IMR-90 (cell line): ENCODE measurements around the gene VPS35L. TPM values are rescaled to one million over a fixed set of nuclear protein-coding genes. Genes with fewer than 3 reads are reported as not detected.
"Not testable (repeated sequence)": the region's sequence is repeated elsewhere in the genome, so short reads cannot be mapped to it uniquely, and the experiment has no call there.

ENCODE experiments used
- ATAC-seq: fragments of 200-7000 bp; cut with Tn5 transposase; 2 replicates; pipeline ENCODE4 v1.9.1; 2020; ENCODE audit warnings: low read depth, mild to moderate bottlenecking, moderate library complexity
- BruUV-seq: library from RNA; stranded (reverse); fragments of 400-500 nt; replicated peaks from 2 replicates; lab custom pipeline; 2021; lab: Mats Ljungman, UMichigan
- CTCF ChIA-PET: fragments of 300-600 bp; formaldehyde crosslinking; extraction: SDS; loops from one replicate; lab custom pipeline; 2021; ENCODE audit warnings: antibody characterized with exemption; lab: Yijun Ruan, JAX
- POLR2A ChIA-PET: fragments of 300-600 bp; sonication (Branson Sonifier 250); formaldehyde crosslinking; loops from one replicate; lab custom pipeline; 2022; ENCODE audit warnings: antibody characterized with exemption; ENCODE audit not compliant: unreplicated experiment; lab: Charles Lee
- DNase-seq: peaks from one replicate; pipeline ENCODE4 v3.0.0; 2013
- H2AFZ ChIP-seq: replicated peaks from 2 replicates; pipeline ENCODE3; 2013; ENCODE audit warnings: low read length, mild to moderate bottlenecking; ENCODE audit not compliant: poor library complexity
- H2AK5ac ChIP-seq: 2 replicates; pipeline ENCODE4 v1.6.1; 2013; ENCODE audit warnings: low read depth, low read length, inconsistent platforms
- H2AK9ac ChIP-seq: replicated peaks from 2 replicates; pipeline ENCODE3; 2013; ENCODE audit warnings: mild to moderate bottlenecking, low read depth, low read length, moderate library complexity; ENCODE audit not compliant: poor library complexity
- H2BK120ac ChIP-seq: 2 replicates; pipeline ENCODE4 v1.6.1; 2013; ENCODE audit warnings: low read depth, low read length, inconsistent platforms
- H2BK15ac ChIP-seq: 3 replicates; pipeline ENCODE4 v1.6.1; 2013; ENCODE audit warnings: low read depth, low read length, inconsistent platforms
- H2BK20ac ChIP-seq: 2 replicates; pipeline ENCODE4 v1.6.1; 2013; ENCODE audit warnings: low read depth, mild to moderate bottlenecking, inconsistent platforms, low read length, moderate library complexity
- H2BK5ac ChIP-seq: 2 replicates; pipeline ENCODE4 v1.6.1; 2013; ENCODE audit warnings: mild to moderate bottlenecking, low read depth, low read length, inconsistent platforms; ENCODE audit not compliant: poor library complexity, severe bottlenecking
- H3K14ac ChIP-seq: replicated peaks from 2 replicates; pipeline ENCODE4 v1.6.1; 2013; ENCODE audit warnings: low read depth, low read length, inconsistent platforms
- H3K18ac ChIP-seq: 2 replicates; pipeline ENCODE4 v1.6.1; 2013; ENCODE audit warnings: low read depth, low read length, control low read depth
- H3K23ac ChIP-seq: 2 replicates; pipeline ENCODE4 v1.6.1; 2013; ENCODE audit warnings: low read depth, low read length, inconsistent platforms
- H3K27ac ChIP-seq: 2 replicates; pipeline ENCODE4 v1.5.1; 2013; ENCODE audit warnings: mild to moderate bottlenecking, control low read depth, low read length; ENCODE audit not compliant: insufficient read depth
- H3K27me3 ChIP-seq: 2 replicates; pipeline ENCODE4 v1.6.1; 2013; ENCODE audit warnings: low read length; ENCODE audit not compliant: control insufficient read depth, insufficient read depth
- H3K36me3 ChIP-seq: 2 replicates; pipeline ENCODE4 v1.6.1; 2013; ENCODE audit warnings: low read length, mixed read lengths; ENCODE audit not compliant: control insufficient read depth, insufficient read depth
- H3K4ac ChIP-seq: 2 replicates; pipeline ENCODE4 v1.6.1; 2013; ENCODE audit warnings: low read depth, low read length, inconsistent platforms
- H3K4me1 ChIP-seq: 2 replicates; pipeline ENCODE4 v1.6.1; 2013; ENCODE audit warnings: low read length, mixed read lengths; ENCODE audit not compliant: control insufficient read depth, insufficient read depth
- H3K4me2 ChIP-seq: 2 replicates; pipeline ENCODE4 v1.6.1; 2013; ENCODE audit warnings: low read depth, mild to moderate bottlenecking, control low read depth, low read length, moderate library complexity
- H3K4me3 ChIP-seq: 2 replicates; pipeline ENCODE4 v1.5.1; 2013; ENCODE audit warnings: low read depth, mild to moderate bottlenecking, control low read depth, low read length, moderate library complexity; ENCODE audit not compliant: insufficient read depth
- H3K56ac ChIP-seq: 2 replicates; pipeline ENCODE4 v1.6.1; 2013; ENCODE audit warnings: low read length, inconsistent platforms; ENCODE audit not compliant: insufficient read depth; ENCODE audit errors: extremely low read depth
- H3K79me1 ChIP-seq, 2 experiments: 2 replicates each; pipeline ENCODE4 v1.6.1; 2013; ENCODE audit warnings: low read length in 2 of 2, inconsistent platforms in 1 of 2, low read depth in 1 of 2
- H3K9ac ChIP-seq: 2 replicates; pipeline ENCODE4 v1.6.1; 2013; ENCODE audit warnings: low read depth, low read length, control low read depth
- H3K9me1 ChIP-seq: 2 replicates; pipeline ENCODE4 v1.6.1; 2013; ENCODE audit warnings: low read length, inconsistent platforms; ENCODE audit not compliant: insufficient read depth
- H3K9me3 ChIP-seq: 2 replicates; pipeline ENCODE4 v1.6.1; 2013; ENCODE audit warnings: low read length; ENCODE audit not compliant: control insufficient read depth, insufficient read depth
- H4K20me1 ChIP-seq: 2 replicates; pipeline ENCODE4 v1.6.1; 2013; ENCODE audit warnings: low read length, inconsistent platforms; ENCODE audit not compliant: insufficient read depth
- H4K5ac ChIP-seq: 2 replicates; pipeline ENCODE4 v1.6.1; 2013; ENCODE audit warnings: mild to moderate bottlenecking, low read depth, low read length, control low read depth
- H4K8ac ChIP-seq, 2 experiments: 2 replicates each; pipeline ENCODE4 v1.6.1; 2013; ENCODE audit warnings: low read depth in 2 of 2, low read length in 2 of 2, control low read depth in 1 of 2, inconsistent platforms in 1 of 2
- H4K91ac ChIP-seq: 2 replicates; pipeline ENCODE4 v1.6.1; 2013; ENCODE audit warnings: low read depth, low read length, inconsistent platforms; ENCODE audit not compliant: insufficient read depth
- WGBS, 2 experiments: methylation state at CpG; one replicate each; pipeline versions ENCODE4 v1.1.5 to v1.1.7; 2013; ENCODE audit warnings: missing lambda C conversion rate in 2 of 2; ENCODE audit not compliant: insufficient read length in 1 of 2; ENCODE audit errors: extremely low coverage in 2 of 2; 5-methylcytosine and 5-hydroxymethylcytosine counted together
- dilution Hi-C: fragments of 300-500 bp; cut with HindIII; formaldehyde crosslinking; loops from one replicate; pipeline ENCODE4 v1.14.3; 2018; ENCODE audit warnings: low sequenced_read_pairs; ENCODE audit not compliant: unreplicated experiment
- in situ Hi-C: fragments of 300-500 bp; cut with MboI; formaldehyde crosslinking; loops from 3 replicates; pipeline ENCODE4 v1.14.3; 2019; ENCODE audit warnings: low sequenced_read_pairs, inconsistent platforms, mixed read lengths
- intact Hi-C: fragments of 100-400 bp; cut with micrococcal nuclease; formaldehyde crosslinking; loops from 2 replicates; pipeline ENCODE4 v1.10.0; 2022
- polyA plus RNA-seq, 3 experiments: library from polyadenylated mRNA; depleted of rRNA; stranded (reverse); fragments of >200 nt; gene quantifications; 2 replicates each; pipeline ENCODE4 v1.2.3, GENCODE V29; 2012; ENCODE audit warnings: low replicate concordance in 1 of 3
- total RNA-seq: library from RNA; depleted of rRNA; stranded (reverse); fragments of >200 nt; gene quantifications from 2 replicates; pipeline ENCODE4 v1.2.3, GENCODE V29; 2012

The VPS35L gene
- total and polyA plus RNA-seq, 2 of the 4 experiments (the other 2 are of a cell fraction): 28.0 to 40.1 TPM

GRCh38 chr16:19716728-19717127 is 161.2 kb downstream of the VPS35L start:
- H3K27me3 ChIP-seq, H2BK20ac ChIP-seq, H4K20me1 ChIP-seq, H2BK5ac ChIP-seq, ATAC-seq, POLR2A ChIA-PET, H3K9me3 ChIP-seq, H3K9me1 ChIP-seq, H4K91ac ChIP-seq, CTCF ChIA-PET, H2BK15ac ChIP-seq, H3K18ac ChIP-seq, H3K4me1 ChIP-seq, DNase-seq, H4K5ac ChIP-seq, dilution Hi-C loops, H3K4ac ChIP-seq, H3K56ac ChIP-seq, BruUV-seq: not testable (repeated sequence)
- H3K23ac ChIP-seq: peak overlapping the region; percentile 90
- peak overlapping the region; percentile 74 to 81; a peak in 2 of 4 replicates for H4K8ac ChIP-seq
- H2AK5ac ChIP-seq: peak overlapping the region; percentile 34
- H3K9ac ChIP-seq: peak overlapping the region; percentile 70
- H3K79me1 ChIP-seq: peaks cover 45 to 71% of the 10 kb centered on the region in 2 experiments
- in situ Hi-C loops: loop anchor here (5.0 to 25.0 kb wide), 2 partner anchors 171 to 604 kb away; partner anchors contain the start of gene ITPRIPL2
- H3K4me2 ChIP-seq: peak overlapping the region; percentile 89
- no CpG with 5 or more reads among the region's 11 CpGs for WGBS, 2 experiments
- peak overlapping the region; percentile 77; the same call in 1 of the 2 replicates for H3K27ac ChIP-seq
- peak overlapping the region; percentile 97 for H2AFZ ChIP-seq
- intact Hi-C loops: loop anchor here (1.0 to 10.0 kb wide), 2 partner anchors 112 to 170 kb away; no protein-coding TSS in a partner anchor
- peak overlapping the region; percentile 76; the same call in 1 of the 2 replicates for H3K14ac ChIP-seq
- peak overlapping the region; percentile 97 for H3K4me3 ChIP-seq
- H2BK120ac ChIP-seq: peak overlapping the region; percentile 24; the same call in 1 of the 2 replicates
- peaks cover 16% of the 10 kb centered on the region for H3K36me3 ChIP-seq
- peak overlapping the region; percentile 82 for H2AK9ac ChIP-seq
